GM10847 (cell line): Measurements from ENCODE around the gene SMG5.

Experiments
- POLR2A ChIP-seq: IDR thresholded peaks from 2 replicates; pipeline ENCODE4 v1.6.1; 2011; ENCODE audit not compliant: insufficient read length; ENCODE audit errors: extremely low read depth

Gene SMG5

DNA sequence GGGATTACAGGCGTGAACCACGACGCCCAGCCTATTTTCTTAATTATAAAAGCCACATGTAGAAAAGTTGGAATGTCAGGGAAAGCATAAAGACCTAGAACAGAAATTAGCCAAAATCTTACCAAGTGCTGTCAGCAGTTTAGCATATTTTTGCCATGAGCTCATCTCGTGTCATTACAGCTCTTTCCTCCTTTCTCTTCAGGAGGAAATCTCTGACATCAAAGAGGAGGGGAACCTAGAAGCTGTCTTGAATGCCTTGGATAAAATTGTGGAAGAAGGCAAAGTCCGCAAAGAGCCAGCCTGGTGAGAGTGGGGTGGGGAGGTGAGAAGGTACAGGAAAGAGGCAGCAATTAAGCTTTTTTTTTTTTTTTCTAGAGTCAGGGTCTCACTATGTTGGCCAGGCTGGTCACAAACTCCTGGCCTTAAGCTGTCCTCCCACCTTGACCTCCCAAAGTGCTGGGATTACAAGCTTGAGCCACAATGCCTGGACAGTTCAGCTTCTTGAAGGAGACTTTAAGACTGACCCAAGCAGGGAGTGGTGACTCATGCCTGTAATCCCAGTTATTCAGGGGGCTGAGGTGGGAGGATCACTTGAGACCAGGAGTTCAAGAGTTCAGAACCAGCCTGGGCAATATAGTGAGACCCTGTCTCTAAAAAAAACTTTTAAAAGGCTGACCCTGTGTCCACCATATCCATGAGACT lies 49.0 kb downstream of the SMG5 start:
- no peak for TF ChIP-seq POLR2A

DNA sequence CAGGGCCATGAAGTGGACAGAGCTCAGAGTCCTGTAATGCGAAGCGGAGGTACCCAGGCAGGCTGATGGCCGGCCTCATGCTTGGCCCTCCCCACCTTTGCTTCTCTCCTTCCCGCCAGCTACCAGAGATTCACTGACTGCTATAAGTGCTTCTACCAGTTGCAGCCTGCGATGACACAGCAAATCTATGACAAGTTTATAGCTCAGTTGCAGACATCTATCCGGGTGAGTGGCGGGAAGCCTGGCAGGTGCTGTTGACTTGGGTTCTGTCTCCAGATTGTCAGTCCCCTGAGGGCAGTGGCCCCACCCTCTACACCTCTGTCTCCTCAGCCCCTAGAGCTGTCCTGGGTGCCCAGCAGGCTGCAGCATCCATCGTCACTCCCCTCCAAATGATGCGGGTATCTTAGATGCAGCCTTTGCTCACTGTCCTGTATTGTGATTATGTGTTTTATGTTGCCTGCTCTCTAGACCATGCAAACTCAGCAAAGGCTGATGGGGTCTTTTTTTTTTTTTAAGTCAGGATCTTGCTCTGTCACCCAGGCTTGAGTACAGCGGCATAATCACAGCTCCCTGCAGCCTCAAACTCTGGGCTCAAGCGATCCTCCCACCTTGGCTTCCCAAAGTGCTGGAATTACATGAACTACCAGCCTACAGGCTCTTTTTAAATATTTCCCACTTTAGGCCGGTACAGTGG lies 50.3 kb downstream of the SMG5 start:
- TF ChIP-seq POLR2A = no peak

GRCh38 chr1:156230473-156230837 lies 52.2 kb downstream of the SMG5 start:
- no peak for TF ChIP-seq POLR2A

- TF ChIP-seq POLR2A = no peak
Measured at GRCh38 chr1:156229809-156230472, 52.7 kb downstream of the SMG5 start.

- TF ChIP-seq POLR2A = no peak
Measured at GRCh38 chr1:156228501-156228900, 54.1 kb downstream of the SMG5 start.

- no peak for TF ChIP-seq POLR2A
Measured at GRCh38 chr1:156226782-156227181, 55.8 kb downstream of the SMG5 start.

GRCh38 chr1:156226116-156226538 lies 56.5 kb downstream of the SMG5 start:
- no peak for TF ChIP-seq POLR2A

- no peak for TF ChIP-seq POLR2A
Measured at GRCh38 chr1:156225677-156226014, 57.0 kb downstream of the SMG5 start.

GRCh38 chr1:156221986-156222692 lies 60.5 kb downstream of the SMG5 start:
- TF ChIP-seq POLR2A = no peak

- no peak for TF ChIP-seq POLR2A
Measured at GRCh38 chr1:156220226-156220625, 62.4 kb downstream of the SMG5 start.

DNA sequence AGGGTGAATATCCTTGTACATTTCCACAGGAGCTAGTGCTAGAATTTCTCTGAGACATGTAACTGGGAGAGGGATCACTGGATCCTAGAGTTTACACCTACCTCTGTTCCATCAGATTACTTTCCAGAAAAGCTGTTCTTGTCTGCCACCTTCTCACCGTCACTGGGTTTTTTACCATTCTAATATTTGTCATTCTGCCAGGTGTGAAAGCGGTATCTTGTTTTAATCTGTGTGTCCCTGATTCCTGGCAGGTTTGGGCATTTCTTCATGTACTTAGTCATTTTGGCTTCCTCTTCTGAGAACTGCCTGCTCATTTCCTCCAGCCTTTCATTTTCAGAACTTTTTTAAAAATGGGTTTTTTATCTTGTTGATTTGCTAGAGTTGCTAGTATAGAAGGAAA lies 64.8 kb downstream of the SMG5 start:
- no peak for TF ChIP-seq POLR2A

- TF ChIP-seq POLR2A = no peak
Measured at GRCh38 chr1:156214024-156214748, 68.4 kb downstream of the SMG5 start.

DNA sequence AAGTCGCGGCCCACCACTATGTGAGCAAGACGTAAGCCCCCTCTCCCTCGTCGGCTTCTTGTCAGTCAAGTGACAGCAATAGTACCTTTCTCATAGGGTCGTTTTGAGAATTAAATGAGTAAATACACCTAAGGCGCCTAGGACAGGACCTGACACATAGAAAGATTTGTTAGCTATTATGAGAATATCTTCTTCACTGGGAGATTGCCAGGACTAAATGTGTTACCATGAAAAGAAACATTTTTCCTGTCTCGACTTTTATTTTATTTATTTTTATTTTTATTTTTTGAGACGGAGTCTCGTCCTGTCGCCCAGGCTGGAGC lies 69.0 kb downstream of the SMG5 start:
- TF ChIP-seq POLR2A = no peak

DNA sequence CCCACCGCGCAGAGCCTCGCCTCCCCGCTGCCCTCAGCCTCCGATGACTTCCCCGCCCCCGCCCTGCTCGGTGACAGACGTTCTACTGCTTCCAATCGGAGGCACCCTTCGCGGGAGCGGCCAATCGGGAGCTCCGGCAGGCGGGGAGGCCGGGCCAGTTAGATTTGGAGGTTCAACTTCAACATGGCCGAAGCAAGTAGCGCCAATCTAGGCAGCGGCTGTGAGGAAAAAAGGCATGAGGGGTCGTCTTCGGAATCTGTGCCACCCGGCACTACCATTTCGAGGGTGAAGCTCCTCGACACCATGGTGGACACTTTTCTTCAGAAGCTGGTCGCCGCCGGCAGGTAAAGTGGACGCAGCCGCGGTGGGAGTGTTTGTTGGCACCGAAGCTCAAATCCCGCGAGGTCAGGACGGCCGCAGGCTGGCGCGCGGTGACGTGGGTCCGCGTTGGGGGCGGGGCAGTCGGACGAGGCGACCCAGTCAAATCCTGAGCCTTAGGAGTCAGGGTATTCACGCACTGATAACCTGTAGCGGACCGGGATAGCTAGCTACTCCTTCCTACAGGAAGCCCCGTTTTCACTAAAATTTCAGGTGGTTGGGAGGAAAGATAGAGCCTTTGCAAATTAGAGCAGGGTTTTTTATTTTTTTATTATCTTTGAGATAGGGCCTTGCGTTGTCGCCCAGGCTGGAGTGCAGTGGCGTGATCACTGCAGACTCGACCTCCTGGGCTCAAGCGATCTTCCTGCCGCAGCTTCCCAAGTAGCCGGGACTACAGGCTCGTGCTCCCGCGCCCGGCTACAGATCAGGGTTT lies 69.6 kb downstream of the SMG5 start, which contains the start of gene PMF1:
TSS of gene PMF1 (plus strand) at position 175 of the 811 bp plus-strand sequence. CDS start at position 184, 9 bp downstream.
- peak; percentile 61 for TF ChIP-seq POLR2A

DNA sequence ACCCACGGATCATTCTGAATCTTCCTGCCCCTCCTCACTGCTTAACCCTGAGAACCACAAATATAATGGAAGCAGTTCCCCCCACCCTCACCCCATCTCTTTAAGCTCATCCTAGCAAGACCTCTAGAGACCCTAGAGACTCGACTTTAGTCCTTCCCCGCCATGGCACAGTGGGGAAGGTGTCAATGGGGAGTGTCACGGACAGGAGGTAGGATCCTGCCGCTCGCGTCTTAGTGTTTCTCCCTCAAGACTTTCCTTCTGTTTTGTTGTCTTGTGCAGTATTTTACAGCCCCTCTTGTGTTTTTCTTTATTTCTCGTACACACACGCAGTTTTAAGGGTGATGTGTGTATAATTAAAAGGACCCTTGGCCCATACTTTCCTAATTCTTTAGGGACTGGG lies 70.5 kb downstream of the SMG5 start:
- TF ChIP-seq POLR2A = no peak

- no peak for TF ChIP-seq POLR2A
Measured at GRCh38 chr1:156211243-156211642, 71.4 kb downstream of the SMG5 start.
